Measurements from ENCODE around the gene CREM.
"Not testable (repeated sequence)": the region's sequence is repeated elsewhere in the genome, so short reads cannot be mapped to it uniquely, and the experiment has no call there.

Gene CREM

GRCh38 chr10:35126530-35127288 is at the start of gene CREM:
TSS of gene CREM (plus strand) at chr10:35126846. CDS start at chr10:35137836, 10,990 bp downstream.
- DNase-seq (ENCODE audit: extremely low read depth, low read depth): peak; percentile 93
- TF ChIP-seq, protein P1, sequence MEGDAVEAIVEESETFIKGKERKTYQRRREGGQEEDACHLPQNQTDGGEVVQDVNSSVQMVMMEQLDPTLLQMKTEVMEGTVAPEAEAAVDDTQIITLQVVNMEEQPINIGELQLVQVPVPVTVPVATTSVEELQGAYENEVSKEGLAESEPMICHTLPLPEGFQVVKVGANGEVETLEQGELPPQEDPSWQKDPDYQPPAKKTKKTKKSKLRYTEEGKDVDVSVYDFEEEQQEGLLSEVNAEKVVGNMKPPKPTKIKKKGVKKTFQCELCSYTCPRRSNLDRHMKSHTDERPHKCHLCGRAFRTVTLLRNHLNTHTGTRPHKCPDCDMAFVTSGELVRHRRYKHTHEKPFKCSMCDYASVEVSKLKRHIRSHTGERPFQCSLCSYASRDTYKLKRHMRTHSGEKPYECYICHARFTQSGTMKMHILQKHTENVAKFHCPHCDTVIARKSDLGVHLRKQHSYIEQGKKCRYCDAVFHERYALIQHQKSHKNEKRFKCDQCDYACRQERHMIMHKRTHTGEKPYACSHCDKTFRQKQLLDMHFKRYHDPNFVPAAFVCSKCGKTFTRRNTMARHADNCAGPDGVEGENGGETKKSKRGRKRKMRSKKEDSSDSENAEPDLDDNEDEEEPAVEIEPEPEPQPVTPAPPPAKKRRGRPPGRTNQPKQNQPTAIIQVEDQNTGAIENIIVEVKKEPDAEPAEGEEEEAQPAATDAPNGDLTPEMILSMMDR (IDR thresholded peaks at IDR 0.05; ENCODE audit: low read depth, low read length): peak; percentile 67

GRCh38 chr10:35079265-35079664 is 47.4 kb upstream of the CREM start:
- TF ChIP-seq, protein P1 (IDR thresholded peaks at IDR 0.05; ENCODE audit: low read depth, low read length): no peak
- DNase-seq (ENCODE audit: extremely low read depth, low read depth): no peak

DNA sequence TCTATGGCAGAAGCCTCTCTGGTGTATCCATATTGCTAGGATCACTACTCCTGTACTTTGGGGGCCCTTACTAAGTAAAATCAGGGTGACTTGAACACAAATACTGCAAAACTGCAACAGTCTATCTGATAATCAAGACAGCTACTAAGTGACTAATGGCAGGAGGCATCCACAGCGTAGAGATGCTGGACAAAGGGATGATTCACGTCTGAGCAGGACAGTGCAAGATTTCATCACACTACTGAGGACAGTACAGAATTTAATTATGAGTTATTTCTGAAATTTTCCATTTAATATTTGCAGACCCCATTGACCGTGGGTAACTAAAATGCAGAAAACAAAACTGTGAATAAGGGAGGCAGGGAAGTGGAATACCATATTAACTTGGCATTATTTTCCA is 46.9 kb upstream of the CREM start:
- DNase-seq (ENCODE audit: extremely low read depth, low read depth): peak; percentile 29

GRCh38 chr10:35080261-35080660 is 46.4 kb upstream of the CREM start:
- DNase-seq (ENCODE audit: extremely low read depth, low read depth): not testable (repeated sequence)

More for the DNA sequence above, 46.9 kb upstream of the CREM start:
- TF ChIP-seq, protein P1 (IDR thresholded peaks at IDR 0.05; ENCODE audit: low read depth, low read length): no peak

DNA sequence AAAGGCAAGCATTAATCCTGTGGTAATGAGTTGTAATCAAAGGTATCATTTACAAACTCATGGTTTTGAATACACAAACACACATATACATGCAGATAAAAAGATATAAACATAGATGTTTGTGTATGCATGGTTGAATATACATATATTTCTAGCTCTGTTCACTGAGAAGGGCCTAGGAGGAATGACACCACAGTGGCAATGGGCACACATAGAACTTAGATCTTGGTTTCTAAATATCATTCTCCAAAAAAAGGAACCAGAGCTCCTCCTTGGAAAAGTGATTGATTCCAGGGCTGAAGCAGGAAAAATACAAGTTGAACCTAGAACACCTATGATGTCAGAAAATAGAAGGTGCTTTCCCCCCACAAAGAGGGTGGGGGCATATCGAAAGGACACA is 43.4 kb upstream of the CREM start:
- DNase-seq (ENCODE audit: extremely low read depth, low read depth): no peak
- TF ChIP-seq, protein P1 (IDR thresholded peaks at IDR 0.05; ENCODE audit: low read depth, low read length): no peak

DNA sequence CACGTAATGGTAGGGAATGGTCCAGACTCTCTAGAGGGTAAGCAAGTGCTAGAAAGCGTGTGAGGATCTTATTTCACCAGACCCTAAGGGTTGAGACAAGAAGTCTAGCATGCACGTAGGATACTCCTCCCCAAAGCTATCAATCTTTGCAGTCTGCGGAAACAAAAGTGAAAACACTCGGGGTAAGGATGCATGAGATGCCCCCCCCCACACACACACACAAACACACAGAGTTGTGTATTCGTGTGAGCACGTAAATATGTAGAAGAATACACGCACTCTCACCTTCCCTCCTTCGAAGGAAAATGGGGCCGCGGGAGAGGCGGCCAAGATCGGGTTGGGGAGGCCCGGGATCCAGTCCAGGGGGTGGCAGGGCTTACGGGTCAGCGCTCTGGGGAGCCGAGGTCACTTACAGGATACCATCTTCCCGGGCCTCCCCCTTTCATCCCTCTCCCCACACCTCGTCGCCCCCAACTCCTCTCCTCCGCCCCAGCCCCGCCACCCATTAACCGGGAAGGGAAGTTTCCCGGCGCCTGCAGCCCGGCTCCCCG is 37.0 kb upstream of the CREM start:
- DNase-seq (ENCODE audit: extremely low read depth, low read depth): no peak
- TF ChIP-seq, protein P1 (IDR thresholded peaks at IDR 0.05; ENCODE audit: low read depth, low read length): no peak

GRCh38 chr10:35090162-35090954 is 36.3 kb upstream of the CREM start, which contains the start of gene CUL2:
TSS of gene CUL2 (minus strand) at chr10:35090341. CDS start at chr10:35071317, 19,024 bp downstream.
- DNase-seq (ENCODE audit: extremely low read depth, low read depth): peak; percentile 92
- TF ChIP-seq, protein P1 (IDR thresholded peaks at IDR 0.05; ENCODE audit: low read depth, low read length): no peak

All from AG09319 (cell line).